Upper lobe of left lung (tissue), 4 donors: ENCODE measurements around the gene EPHA2.

Experiments used
- CTCF ChIP-seq, 6 experiments: fragments of 450-650 bp in 4 of 6; fragments of 200-600 bp in 2 of 6; sonication (generic) in 2 of 6; IDR thresholded peaks; one replicate each; pipeline ENCODE4 v1.5.1; 2016 to 2019; ENCODE audit warnings: antibody characterized with exemption in 6 of 6
- EP300 ChIP-seq, 4 donors: sonication (generic); formaldehyde crosslinking; IDR thresholded peaks; one replicate each; pipeline ENCODE4 v1.5.1; 2017; ENCODE audit warnings: antibody characterized with exemption in 4 of 4, control low read depth in 2 of 4
- POLR2A ChIP-seq, 4 donors: fragments of 450-650 bp; IDR thresholded peaks; one replicate each; pipeline ENCODE4 v1.5.1; 2016 to 2017; ENCODE audit warnings: antibody characterized with exemption in 4 of 4, mild to moderate bottlenecking in 2 of 4
- POLR2AphosphoS5 ChIP-seq, 2 donors: sonication (generic); formaldehyde crosslinking; IDR thresholded peaks; one replicate each; pipeline ENCODE4 v1.5.1; 2017; ENCODE audit warnings: antibody characterized with exemption in 2 of 2

GRCh38 chr1:16099412-16099811 is 56.5 kb downstream of the EPHA2 start:
- TF ChIP-seq CTCF (IDR thresholded peaks at IDR 0.05) (no peak), POLR2A (IDR thresholded peaks at IDR 0.05) (no peak), POLR2AphosphoS5 (IDR thresholded peaks at IDR 0.05) (no peak), EP300 (IDR thresholded peaks at IDR 0.05) (no peak)
